Calu3 (cell line): ENCODE measurements around the gene CDK16. TPM values are rescaled to one million over a fixed set of nuclear protein-coding genes. Genes with fewer than 3 reads are reported as not detected.

ENCODE experiments used
- BruUV-seq: library from RNA; stranded (reverse); fragments of 400-500 nt; replicated peaks from 2 replicates; lab custom pipeline; 2021; lab: Mats Ljungman, UMichigan
- CTCF ChIA-PET: fragments of 300-600 bp; sonication (Branson Sonifier 250); formaldehyde crosslinking; loops from one replicate; lab custom pipeline; 2022; ENCODE audit warnings: antibody characterized with exemption; lab: Charles Lee
- DNase-seq: peaks from one replicate; pipeline ENCODE4 v3.0.0; 2022
- H3K27ac Mint-ChIP-seq: one replicate; pipeline ENCODE4 v1.8.0; 2022; ENCODE audit warnings: mixed read lengths; ENCODE audit not compliant: unreplicated experiment
- H3K27me3 Mint-ChIP-seq: one replicate; pipeline ENCODE4 v1.8.0; 2022; ENCODE audit warnings: mixed read lengths; ENCODE audit not compliant: unreplicated experiment
- H3K36me3 Mint-ChIP-seq: one replicate; pipeline ENCODE4 v1.8.0; 2022; ENCODE audit warnings: mild to moderate bottlenecking, moderate library complexity, mixed read lengths; ENCODE audit not compliant: insufficient read depth, unreplicated experiment
- H3K4me1 Mint-ChIP-seq: one replicate; pipeline ENCODE4 v1.8.0; 2022; ENCODE audit warnings: mild to moderate bottlenecking, low read depth, mixed read lengths; ENCODE audit not compliant: unreplicated experiment
- H3K4me3 Mint-ChIP-seq: one replicate; pipeline ENCODE4 v1.8.0; 2022; ENCODE audit warnings: mild to moderate bottlenecking, low read depth, moderate library complexity, mixed read lengths; ENCODE audit not compliant: unreplicated experiment
- H3K9me3 Mint-ChIP-seq: one replicate; pipeline ENCODE4 v1.8.0; 2022; ENCODE audit warnings: low read depth, mixed read lengths; ENCODE audit not compliant: unreplicated experiment
- CTCF ChIP-seq: fragments of 200-600 bp; IDR thresholded peaks from one replicate; pipeline ENCODE4 v1.8.0; 2022; ENCODE audit warnings: antibody characterized with exemption; ENCODE audit not compliant: unreplicated experiment
- intact Hi-C: fragments of 100-400 bp; cut with micrococcal nuclease; formaldehyde crosslinking; loops from one replicate; pipeline ENCODE4 v1.10.0; 2022; ENCODE audit not compliant: unreplicated experiment
- total RNA-seq: library from RNA; stranded (reverse); gene quantifications from 2 replicates; pipeline ENCODE4 v1.2.3, GENCODE V29; 2022

The CDK16 gene
- total RNA-seq, 1 experiment from 2014 or later, result 154 TPM

GRCh38 chrX:47233333-47234113 lies 15.0 kb downstream of the CDK16 start:
- CTCF ChIA-PET, result interaction anchor here (1.2 to 1.7 kb wide), 3 partner anchors 16 to 79 kb away, joined by 3 to 8 read pairs (median 5); no protein-coding TSS in a partner anchor
- H3K27me3 Mint-ChIP-seq, result no peaks in the 10 kb centered on the region
- H3K27ac Mint-ChIP-seq, result peak overlapping the region; percentile 98
- DNase-seq, result peak; percentile 97
- H3K36me3 Mint-ChIP-seq, result peaks cover 53% of the 10 kb centered on the region
- BruUV-seq, result no TSS peak
- H3K4me1 Mint-ChIP-seq, result peaks cover 18% of the 10 kb centered on the region
- peak overlapping the region; percentile 89 for H3K4me3 Mint-ChIP-seq
- no peak for TF ChIP-seq CTCF
- intact Hi-C loops, result loop anchor here (5.0 kb wide), 1 partner anchor 64 kb away; no protein-coding TSS in a partner anchor
- H3K9me3 Mint-ChIP-seq, result peaks cover 4% of the 10 kb centered on the region

GRCh38 chrX:47234583-47234982 lies 16.1 kb downstream of the CDK16 start:
- no TSS peak for BruUV-seq
- peak overlapping the region; percentile 89 for H3K4me3 Mint-ChIP-seq
- TF ChIP-seq CTCF, result no peak
- no peak for DNase-seq
- H3K27me3 Mint-ChIP-seq, result no peaks in the 10 kb centered on the region
- CTCF ChIA-PET, result no interaction called here
- peaks cover 4% of the 10 kb centered on the region for H3K9me3 Mint-ChIP-seq
- H3K4me1 Mint-ChIP-seq, result peaks cover 18% of the 10 kb centered on the region
- intact Hi-C loops, result loop anchor here (5.0 kb wide), 1 partner anchor 63 kb away; no protein-coding TSS in a partner anchor
- peaks cover 45% of the 10 kb centered on the region for H3K36me3 Mint-ChIP-seq
- peak overlapping the region; percentile 98 for H3K27ac Mint-ChIP-seq

- intact Hi-C loops, result no loop called here
- no peak for TF ChIP-seq CTCF
- H3K27ac Mint-ChIP-seq, result no peak overlapping the region
- CTCF ChIA-PET, result interaction anchor here (0.8 kb wide), 1 partner anchor 266 kb away, joined by 3 read pairs; no protein-coding TSS in a partner anchor
- H3K36me3 Mint-ChIP-seq, result peaks cover 50% of the 10 kb centered on the region
- H3K4me1 Mint-ChIP-seq, result peaks cover 9% of the 10 kb centered on the region
- no TSS peak for BruUV-seq
- peak overlapping the region; percentile 6 for H3K4me3 Mint-ChIP-seq
- H3K27me3 Mint-ChIP-seq, result no peaks in the 10 kb centered on the region
- no peak for DNase-seq
- H3K9me3 Mint-ChIP-seq, result no peaks in the 10 kb centered on the region
These were observed 17.2 kb downstream of the CDK16 start for GRCh38 chrX:47235691-47236103.

GRCh38 chrX:47239199-47239598 lies 20.7 kb downstream of the CDK16 start:
- Mint-ChIP-seq H3K9me3 (no peaks in the 10 kb centered on the region), H3K27ac (no peak overlapping the region), H3K36me3 (peaks cover 25% of the 10 kb centered on the region), H3K4me3 (no peak overlapping the region), H3K27me3 (no peaks in the 10 kb centered on the region), H3K4me1 (peaks cover 9% of the 10 kb centered on the region)
- TF ChIP-seq CTCF, result no peak
- DNase-seq, result no peak
- CTCF ChIA-PET, result no interaction called here
- intact Hi-C loops, result no loop called here
- BruUV-seq, result no TSS peak
